Loucy (cell line): ENCODE results near the gene SCT.

Source experiments
- CTCF ChIP-seq: fragments of 200-600 bp; sonication (generic); conservative IDR thresholded peaks from 2 replicates; pipeline ENCODE4 v1.5.1; 2014; ENCODE audit warnings: mild to moderate bottlenecking, antibody characterized with exemption, low read length
- EZH2phosphoT487 ChIP-seq: fragments of 200-600 bp; IDR thresholded peaks from 2 replicates; pipeline ENCODE4 v1.6.1; 2018; ENCODE audit warnings: antibody characterized with exemption, mild to moderate bottlenecking, moderate library complexity, borderline replicate concordance

- TF ChIP-seq CTCF (no peak), EZH2phosphoT487 (no peak)
Observed at GRCh38 chr11:659532-660085, 32.6 kb upstream of the SCT start.
